Hepatocyte (in vitro differentiated cells): ENCODE data around the gene CRNN.

Experiments used
- EZH2 ChIP-seq: fragments of 200-600 bp; sonication (generic); IDR thresholded peaks from 2 replicates; pipeline ENCODE4 v1.6.1; 2016; ENCODE audit warnings: antibody characterized with exemption, mild to moderate bottlenecking, borderline replicate concordance
- TF ChIP-seq, protein P1 (sequence below): fragments of 200-600 bp; sonication (generic); IDR thresholded peaks from 2 replicates; pipeline ENCODE4 v1.5.1; 2016; ENCODE audit warnings: antibody characterized with exemption, mild to moderate bottlenecking; ENCODE audit not compliant: poor library complexity

DNA sequence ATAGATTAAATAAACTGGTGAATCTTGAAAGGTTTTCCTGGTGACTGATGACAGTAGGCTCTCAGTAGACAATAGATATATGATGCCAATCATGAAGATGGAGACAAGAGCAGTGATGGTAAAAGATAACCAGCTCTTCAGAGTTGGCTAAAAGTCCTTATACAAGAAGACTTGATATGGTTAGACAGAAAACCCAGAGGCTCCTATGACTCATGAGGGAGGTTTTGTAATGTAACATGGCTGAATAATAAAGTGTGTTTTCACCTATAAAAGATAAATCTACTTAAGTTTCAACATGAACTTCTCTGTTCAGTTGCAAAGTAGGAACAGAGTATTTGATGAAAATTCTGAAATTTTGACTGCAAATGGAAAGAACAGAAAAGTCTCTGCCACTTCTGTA lies 12.7 kb upstream of the CRNN start:
- no peak for TF ChIP-seq EZH2
- TF ChIP-seq, protein P1, sequence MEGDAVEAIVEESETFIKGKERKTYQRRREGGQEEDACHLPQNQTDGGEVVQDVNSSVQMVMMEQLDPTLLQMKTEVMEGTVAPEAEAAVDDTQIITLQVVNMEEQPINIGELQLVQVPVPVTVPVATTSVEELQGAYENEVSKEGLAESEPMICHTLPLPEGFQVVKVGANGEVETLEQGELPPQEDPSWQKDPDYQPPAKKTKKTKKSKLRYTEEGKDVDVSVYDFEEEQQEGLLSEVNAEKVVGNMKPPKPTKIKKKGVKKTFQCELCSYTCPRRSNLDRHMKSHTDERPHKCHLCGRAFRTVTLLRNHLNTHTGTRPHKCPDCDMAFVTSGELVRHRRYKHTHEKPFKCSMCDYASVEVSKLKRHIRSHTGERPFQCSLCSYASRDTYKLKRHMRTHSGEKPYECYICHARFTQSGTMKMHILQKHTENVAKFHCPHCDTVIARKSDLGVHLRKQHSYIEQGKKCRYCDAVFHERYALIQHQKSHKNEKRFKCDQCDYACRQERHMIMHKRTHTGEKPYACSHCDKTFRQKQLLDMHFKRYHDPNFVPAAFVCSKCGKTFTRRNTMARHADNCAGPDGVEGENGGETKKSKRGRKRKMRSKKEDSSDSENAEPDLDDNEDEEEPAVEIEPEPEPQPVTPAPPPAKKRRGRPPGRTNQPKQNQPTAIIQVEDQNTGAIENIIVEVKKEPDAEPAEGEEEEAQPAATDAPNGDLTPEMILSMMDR, result no peak
